ENCODE results near the gene GOPC.
"Not testable (repeated sequence)": the region's sequence is repeated elsewhere in the genome, so short reads cannot be mapped to it uniquely, and the experiment has no call there.

Gene GOPC

GRCh38 chr6:117520603-117521395, 81.5 kb downstream of the GOPC start:
- no peak for DNase-seq (ENCODE audit: low read depth in 1 of 2, low spot score in 1 of 2)
- Histone ChIP-seq H3K27me3 (ENCODE audit: insufficient read depth, poor library complexity, severe bottlenecking) (no peaks in the 10 kb centered on the region), H3K27ac (replicated peaks) (no peak overlapping the region), H3K4me3 (replicated peaks; ENCODE audit: insufficient read depth, low read length) (no peak overlapping the region)
- TF ChIP-seq GABPA (IDR thresholded peaks at IDR 0.05; ENCODE audit: low read depth) (no peak), REST (IDR thresholded peaks at IDR 0.05; ENCODE audit: insufficient replicate concordance, low read depth) (no peak), CTCF (IDR thresholded peaks at IDR 0.05; ENCODE audit: insufficient read depth, low read length) (no peak), SPI1 (IDR thresholded peaks at IDR 0.05; ENCODE audit: borderline replicate concordance, low read depth) (no peak), POLR2AphosphoS5 (IDR thresholded peaks at IDR 0.05; ENCODE audit: low read depth) (no peak)

GRCh38 chr6:117518870-117519269, 83.4 kb downstream of the GOPC start:
- TF ChIP-seq CTCF (IDR thresholded peaks at IDR 0.05; ENCODE audit: insufficient read depth, low read length) (no peak), REST (IDR thresholded peaks at IDR 0.05; ENCODE audit: insufficient replicate concordance, low read depth) (no peak), GABPA (IDR thresholded peaks at IDR 0.05; ENCODE audit: low read depth) (no peak), SPI1 (IDR thresholded peaks at IDR 0.05; ENCODE audit: borderline replicate concordance, low read depth) (no peak), POLR2AphosphoS5 (IDR thresholded peaks at IDR 0.05; ENCODE audit: low read depth) (no peak)
- no peak for DNase-seq (ENCODE audit: low read depth in 1 of 2, low spot score in 1 of 2)
- no peak overlapping the region for H3K27ac ChIP-seq (replicated peaks)
- H3K27me3 ChIP-seq (ENCODE audit: insufficient read depth, poor library complexity, severe bottlenecking): no peaks in the 10 kb centered on the region
- H3K4me3 ChIP-seq (replicated peaks; ENCODE audit: insufficient read depth, low read length): no peak overlapping the region

GRCh38 chr6:117517995-117518394, 84.3 kb downstream of the GOPC start:
- not testable (repeated sequence) for DNase-seq (ENCODE audit: low read depth in 1 of 2, low spot score in 1 of 2); H3K27me3 ChIP-seq (ENCODE audit: insufficient read depth, poor library complexity, severe bottlenecking); H3K4me3 ChIP-seq (replicated peaks; ENCODE audit: insufficient read depth, low read length); H3K27ac ChIP-seq (replicated peaks)

GRCh38 chr6:117515326-117515725, 87.0 kb downstream of the GOPC start:
- TF ChIP-seq POLR2AphosphoS5 (IDR thresholded peaks at IDR 0.05; ENCODE audit: low read depth) (no peak), CTCF (IDR thresholded peaks at IDR 0.05; ENCODE audit: insufficient read depth, low read length) (no peak), GABPA (IDR thresholded peaks at IDR 0.05; ENCODE audit: low read depth) (no peak), SPI1 (IDR thresholded peaks at IDR 0.05; ENCODE audit: borderline replicate concordance, low read depth) (no peak), REST (IDR thresholded peaks at IDR 0.05; ENCODE audit: insufficient replicate concordance, low read depth) (no peak)
- no peak for DNase-seq (ENCODE audit: low read depth in 1 of 2, low spot score in 1 of 2)
- Histone ChIP-seq H3K27ac (replicated peaks) (no peak overlapping the region), H3K27me3 (ENCODE audit: insufficient read depth, poor library complexity, severe bottlenecking) (no peaks in the 10 kb centered on the region), H3K4me3 (replicated peaks; ENCODE audit: insufficient read depth, low read length) (no peak overlapping the region)
